NCI-H510A (cell line): ENCODE results near the gene ATF2.
"Not testable (repeated sequence)": the region's sequence is repeated elsewhere in the genome, so short reads cannot be mapped to it uniquely, and the experiment has no call there.

Source experiments
- DNase-seq: peaks from one replicate; lab custom pipeline; 2025; lab: John Stamatoyannopoulos, UW

Gene ATF2

GRCh38 chr2:175164235-175164634 is 3.8 kb downstream of the ATF2 start:
- DNase-seq = no peak

GRCh38 chr2:175158894-175159293 is 9.1 kb downstream of the ATF2 start:
- no peak for DNase-seq

GRCh38 chr2:175156534-175156933 is 11.5 kb downstream of the ATF2 start:
- DNase-seq = no peak

- no peak for DNase-seq
Measured at GRCh38 chr2:175154661-175155082, 13.3 kb downstream of the ATF2 start.

GRCh38 chr2:175152242-175152641 is 15.8 kb downstream of the ATF2 start:
- DNase-seq = no peak

GRCh38 chr2:175151791-175152190 is 16.2 kb downstream of the ATF2 start:
- DNase-seq = no peak

GRCh38 chr2:175147186-175147585 is 20.8 kb downstream of the ATF2 start:
- no peak for DNase-seq

GRCh38 chr2:175143678-175144077 is 24.3 kb downstream of the ATF2 start:
- DNase-seq = no peak

- DNase-seq = no peak
Measured at GRCh38 chr2:175143191-175143590, 24.8 kb downstream of the ATF2 start.

GRCh38 chr2:175140332-175140731 is 27.7 kb downstream of the ATF2 start:
- no peak for DNase-seq

- no peak for DNase-seq
Measured at GRCh38 chr2:175137793-175138192, 30.2 kb downstream of the ATF2 start.

- no peak for DNase-seq
Measured at GRCh38 chr2:175136334-175137215, 31.4 kb downstream of the ATF2 start.

- DNase-seq = no peak
Measured at GRCh38 chr2:175135862-175136261, 32.1 kb downstream of the ATF2 start.

GRCh38 chr2:175135177-175135576 is 32.8 kb downstream of the ATF2 start:
- DNase-seq = no peak

GRCh38 chr2:175131252-175131651 is 36.8 kb downstream of the ATF2 start:
- DNase-seq = no peak

GRCh38 chr2:175126661-175127060 is 41.3 kb downstream of the ATF2 start:
- no peak for DNase-seq

- no peak for DNase-seq
Measured at GRCh38 chr2:175123254-175123653, 44.7 kb downstream of the ATF2 start.

GRCh38 chr2:175111200-175111657 is 56.8 kb downstream of the ATF2 start:
- DNase-seq = no peak

- DNase-seq = not testable (repeated sequence)
Measured at GRCh38 chr2:175108091-175108490, 59.9 kb downstream of the ATF2 start.

GRCh38 chr2:175107146-175107545 is 60.9 kb downstream of the ATF2 start:
- DNase-seq = no peak

- DNase-seq = no peak
Measured at GRCh38 chr2:175103191-175103590, 64.8 kb downstream of the ATF2 start.

- no peak for DNase-seq
Measured at GRCh38 chr2:175101514-175101913, 66.5 kb downstream of the ATF2 start.

GRCh38 chr2:175097297-175097696 is 70.7 kb downstream of the ATF2 start:
- DNase-seq = no peak

GRCh38 chr2:175084117-175084516 is 83.9 kb downstream of the ATF2 start:
- DNase-seq = not testable (repeated sequence)
